Right ventricle myocardium inferior (tissue), 1 donor: ENCODE measurements around the gene KDM2A. TPM values are rescaled to one million over a fixed set of nuclear protein-coding genes. Genes with fewer than 3 reads are reported as not detected.
A peak's percentile ranks its signal among the peaks of the same experiment; 100 is the strongest.
"Not testable (repeated sequence)": the region's sequence is repeated elsewhere in the genome, so short reads cannot be mapped to it uniquely, and the experiment has no call there.

ENCODE experiments used
- ATAC-seq: fragments of 200-7000 bp; cut with Tn5 transposase; one replicate; pipeline ENCODE4 v1.9.1; 2020; ENCODE audit warnings: mild to moderate bottlenecking, moderate library complexity
- DNase-seq: peaks from one replicate; pipeline ENCODE4 v3.0.0; 2021; ENCODE audit errors: missing footprints
- intact Hi-C: fragments of 100-400 bp; cut with DNase I; formaldehyde crosslinking; loops from one replicate; pipeline ENCODE4 v1.11.0; 2022
- total RNA-seq: library from RNA; stranded (reverse); fragmentation: NEBNext Ultra II Directional; extraction: Animal tissue kit (Norgen Biotek cat#: 25700); gene quantifications from one replicate; pipeline ENCODE4 v1.2.1, GENCODE V29; 2021
- donor health status: DM: no; HTN: yes; CAD: no; lungs with severe emphysema.

Gene KDM2A
- total RNA-seq, 1 donor from 2014 or later, result 41.3 TPM

DNA sequence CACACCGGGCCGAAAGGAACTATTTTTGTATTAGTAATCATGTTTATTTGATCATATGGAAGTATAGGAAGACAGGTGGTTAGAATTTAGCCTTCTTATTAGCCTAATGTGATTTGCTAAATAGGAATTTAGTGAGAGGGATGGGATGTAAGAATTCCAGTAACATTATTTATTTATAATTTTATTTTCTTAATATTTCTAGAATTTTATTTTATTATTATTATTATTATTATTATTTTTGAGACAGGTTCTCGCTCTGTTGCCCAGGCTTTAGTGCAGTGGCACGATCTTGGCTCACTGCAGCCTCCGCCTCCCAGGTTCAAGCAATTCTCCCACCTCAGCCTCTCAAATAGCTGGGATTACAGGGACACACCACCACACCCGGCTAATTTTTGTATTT is 90.2 kb downstream of the KDM2A start:
- intact Hi-C loops, ATAC-seq, DNase-seq: not testable (repeated sequence)

DNA sequence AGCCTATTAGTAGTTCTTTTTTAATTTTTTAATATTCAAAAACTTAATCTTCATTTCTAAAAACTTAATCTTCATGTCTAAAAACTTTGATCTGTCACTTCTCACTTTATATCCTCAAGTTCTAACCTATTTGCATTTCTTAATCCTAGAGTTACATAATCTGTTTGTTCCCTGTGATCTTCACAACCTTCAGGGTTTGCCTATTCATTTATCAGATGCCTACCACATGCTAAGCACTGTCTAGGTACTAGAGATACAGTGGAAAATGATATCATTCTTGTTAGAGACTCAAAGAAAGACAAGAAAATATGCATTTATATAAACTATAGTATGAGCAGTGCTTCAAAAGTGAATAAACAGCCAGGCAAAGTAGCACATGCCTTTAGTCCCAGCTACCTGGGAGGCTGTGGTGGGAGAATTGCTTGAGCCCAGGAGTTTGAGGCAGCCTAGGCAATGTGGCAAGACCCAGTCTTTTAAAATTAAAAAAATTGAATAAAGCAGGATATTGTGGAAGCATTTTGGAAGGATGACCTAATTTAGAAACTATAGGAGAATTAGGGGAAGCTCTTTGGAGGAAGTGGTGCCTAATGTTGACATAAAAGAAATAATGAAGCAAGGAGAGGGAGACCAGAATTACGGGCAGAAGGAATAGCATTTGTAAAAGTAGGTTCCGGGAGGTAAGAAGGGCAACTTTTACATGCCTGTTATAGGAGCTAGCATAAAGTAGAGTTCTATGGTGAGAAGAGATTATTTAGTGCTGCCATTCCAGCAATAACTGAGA is 92.8 kb downstream of the KDM2A start:
- intact Hi-C loops, result no loop called here
- DNase-seq (no peak), ATAC-seq (peak; percentile 20)

DNA sequence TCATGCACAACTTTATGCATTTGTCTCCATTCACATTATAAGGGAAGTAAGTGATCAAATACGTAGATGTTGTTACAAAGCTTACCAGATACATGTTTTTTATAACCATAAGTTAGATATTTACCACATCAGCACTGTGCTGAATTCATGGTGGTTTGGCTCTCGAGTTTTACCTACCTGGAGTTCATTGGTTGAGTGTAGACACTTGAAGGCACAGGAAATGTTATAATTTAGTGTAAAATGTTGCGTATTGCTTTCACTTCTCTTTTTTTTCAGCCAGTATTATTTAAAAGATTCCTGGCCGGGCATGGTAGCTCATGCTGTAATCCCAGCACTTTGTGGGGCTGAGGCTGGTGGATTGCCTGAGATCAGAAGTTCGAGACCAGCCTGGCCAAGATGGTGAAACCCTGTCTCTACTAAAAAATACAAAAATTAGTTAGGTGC is 94.1 kb downstream of the KDM2A start:
- intact Hi-C loops, result no loop called here

DNA sequence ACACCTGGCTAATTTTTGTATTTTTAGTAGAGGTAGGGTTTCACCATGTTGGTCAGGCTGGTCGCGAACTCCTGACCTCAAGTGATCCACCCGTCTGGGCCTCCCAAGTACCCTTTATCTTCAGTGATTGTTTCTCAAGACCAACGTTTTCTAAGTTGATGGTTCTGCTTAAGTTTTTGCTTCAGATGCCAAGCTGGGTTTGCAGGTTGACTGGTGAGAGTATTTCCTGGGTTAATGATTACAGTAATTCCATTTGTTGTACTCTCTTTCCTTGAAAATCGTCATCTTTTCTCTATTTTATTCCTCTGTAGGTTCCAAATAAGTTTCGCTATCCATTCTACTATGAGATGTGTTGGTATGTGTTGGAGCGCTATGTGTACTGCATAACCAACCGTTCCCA is 108.7 kb downstream of the KDM2A start:
- DNase-seq (no peak), ATAC-seq (no peak)
- intact Hi-C loops, result no loop called here

More for the DNA sequence above, 94.1 kb downstream of the KDM2A start:
- DNase-seq (peak; percentile 64), ATAC-seq (no peak)

DNA sequence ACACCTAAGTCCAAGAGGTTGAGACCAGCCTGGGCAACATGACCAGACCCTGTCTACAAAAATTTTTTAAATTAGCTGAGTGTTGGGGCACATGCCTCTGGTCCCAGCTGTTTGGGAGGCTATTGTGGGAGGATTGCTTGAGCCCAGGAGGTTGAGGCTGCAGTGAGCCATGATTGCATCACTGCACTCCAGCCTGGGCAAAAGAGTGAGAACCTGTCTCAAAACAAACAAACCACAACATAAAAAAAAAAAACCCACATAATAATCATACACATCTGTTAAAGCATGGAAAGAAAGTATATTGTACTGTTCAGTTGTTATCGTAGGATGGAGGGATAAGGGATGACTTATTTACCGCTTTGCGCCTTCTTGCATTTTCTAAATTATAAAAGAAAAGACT is 111.3 kb downstream of the KDM2A start:
- ATAC-seq, result no peak
- DNase-seq, result no peak
- intact Hi-C loops, result no loop called here

DNA sequence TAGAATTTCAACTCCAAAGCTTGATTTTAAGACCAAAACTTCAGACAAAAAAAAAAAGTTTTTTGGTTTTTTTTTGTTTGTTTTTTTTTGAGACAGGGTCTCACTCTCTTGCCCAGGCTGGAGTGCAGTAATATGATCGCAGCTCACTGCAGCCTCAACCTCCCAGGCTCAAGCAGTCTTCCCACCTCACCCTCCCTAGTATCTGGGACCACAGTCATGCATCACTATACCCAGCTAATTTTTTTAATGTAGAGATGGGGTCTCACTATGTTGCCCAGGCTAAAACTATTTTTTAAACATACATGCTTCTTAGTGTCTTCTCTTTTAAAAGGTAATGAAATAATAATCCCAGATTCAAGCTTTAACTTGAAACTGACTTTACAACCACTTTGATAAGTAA is 111.8 kb downstream of the KDM2A start:
- ATAC-seq, result no peak
- DNase-seq, result no peak
- intact Hi-C loops, result no loop called here

DNA sequence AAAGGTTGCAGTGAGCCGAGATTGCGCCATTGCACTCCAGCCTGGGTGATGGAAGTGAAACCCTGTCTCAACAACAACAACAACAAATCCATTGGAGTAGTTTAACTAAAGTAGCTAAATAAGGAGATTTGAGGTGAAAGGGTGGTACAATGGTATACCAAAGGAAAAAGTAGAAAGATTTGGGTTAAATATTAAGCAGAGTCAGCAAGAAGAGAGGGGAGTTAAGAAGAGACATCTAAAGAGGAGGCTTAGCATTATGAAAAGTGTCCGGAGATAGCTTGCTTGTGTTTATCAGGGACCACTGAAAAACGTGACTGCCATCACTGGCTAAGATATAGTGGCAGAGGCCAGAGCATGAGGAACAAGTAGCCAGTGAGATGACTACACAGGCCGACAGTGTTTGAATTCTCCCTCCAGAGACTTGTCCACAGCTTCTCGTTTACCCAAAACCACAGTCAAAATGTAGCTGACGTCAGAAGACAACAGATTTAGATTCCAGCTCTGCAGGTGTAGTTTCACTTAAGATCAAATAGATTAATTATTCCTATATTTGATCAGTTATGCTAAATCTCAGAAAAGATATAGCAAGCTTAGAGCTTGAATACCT is 114.6 kb downstream of the KDM2A start:
- DNase-seq (no peak), ATAC-seq (no peak)
- intact Hi-C loops, result no loop called here

DNA sequence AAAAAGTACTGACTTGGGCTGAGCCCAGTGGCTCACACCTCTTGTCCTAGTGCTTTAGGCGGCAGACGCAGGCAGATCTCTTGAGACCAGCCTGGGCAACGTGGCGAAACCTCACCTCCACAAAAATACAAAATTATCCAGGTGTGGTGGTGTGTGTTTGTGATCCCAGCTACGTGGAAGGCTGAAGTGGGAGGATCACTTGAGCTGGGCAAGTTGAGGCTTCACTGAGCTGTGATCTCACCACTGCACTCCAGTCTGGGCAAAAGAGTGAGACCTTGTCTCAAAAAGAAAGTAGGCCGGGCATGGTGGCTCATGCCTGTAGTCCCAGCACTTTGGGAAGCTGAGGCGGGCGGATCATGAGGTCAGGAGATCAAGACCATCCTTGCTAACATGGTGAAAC is 115.5 kb downstream of the KDM2A start:
- intact Hi-C loops, DNase-seq, ATAC-seq: not testable (repeated sequence)

DNA sequence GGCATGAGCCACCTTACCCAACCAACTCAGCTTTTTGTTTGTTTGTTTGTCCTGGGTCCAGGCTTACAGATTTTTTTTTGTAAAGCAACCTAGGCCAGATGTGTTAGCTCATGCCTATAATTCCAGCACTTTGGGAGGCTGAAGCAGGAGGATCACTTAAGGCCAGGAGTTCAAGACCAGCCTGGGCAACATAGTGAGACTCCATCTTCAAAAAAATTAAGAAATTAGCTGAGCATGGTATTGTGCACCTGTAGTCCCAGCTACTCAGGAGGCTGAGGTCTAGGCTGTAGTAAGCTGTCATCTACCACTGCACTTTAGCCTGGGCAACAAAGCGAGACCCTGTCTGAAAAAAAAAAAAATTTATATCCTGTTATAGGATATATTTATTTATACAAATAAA is 118.5 kb downstream of the KDM2A start:
- DNase-seq, result no peak
- no peak for ATAC-seq
- intact Hi-C loops, result no loop called here

DNA sequence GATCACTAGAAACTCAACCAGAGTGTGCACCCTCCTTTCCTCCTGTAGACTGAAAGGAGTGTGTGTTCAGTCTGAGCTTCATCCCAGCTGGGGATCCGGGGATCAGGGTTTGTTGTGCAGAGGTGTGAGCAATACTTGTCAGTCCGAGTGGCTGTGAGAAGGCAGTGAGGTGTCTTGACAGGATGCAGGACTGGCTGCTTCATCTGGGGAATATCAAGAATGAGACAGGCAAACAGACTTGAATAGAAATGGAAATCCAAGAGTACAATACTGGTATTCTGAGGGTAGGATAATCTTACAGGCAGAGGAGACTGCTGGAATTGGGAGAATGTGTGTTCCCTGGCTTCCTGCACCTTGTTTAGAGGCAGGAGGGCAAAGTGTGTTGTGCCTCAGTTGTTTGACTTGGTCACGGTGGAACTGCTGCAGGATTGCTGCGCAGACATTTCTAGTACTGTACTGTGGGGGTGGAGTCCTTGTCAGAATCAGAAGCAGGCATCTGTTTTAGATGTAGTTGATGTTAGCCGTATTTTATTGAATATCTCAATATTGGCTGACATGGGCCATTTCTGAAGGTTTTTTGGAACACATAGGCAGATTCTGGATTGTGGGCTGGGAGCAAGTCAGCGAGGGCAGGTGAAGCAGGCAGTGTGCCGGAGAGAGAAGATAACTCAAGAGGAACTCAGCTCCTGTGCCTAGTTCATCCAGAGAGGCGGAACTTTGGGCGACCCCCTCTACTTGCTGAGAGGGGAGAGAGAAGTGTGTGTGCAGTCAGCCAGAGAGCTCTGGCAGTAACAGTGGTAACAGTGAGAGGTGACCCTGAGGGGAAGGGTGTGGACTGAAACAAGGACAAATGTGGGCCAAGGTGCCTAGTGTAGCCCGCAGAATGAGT is 120.1 kb downstream of the KDM2A start:
- intact Hi-C loops, result loop anchor here (2.0 kb wide), 1 partner anchor 156 kb away; no protein-coding TSS in a partner anchor
- no peak for ATAC-seq

DNA sequence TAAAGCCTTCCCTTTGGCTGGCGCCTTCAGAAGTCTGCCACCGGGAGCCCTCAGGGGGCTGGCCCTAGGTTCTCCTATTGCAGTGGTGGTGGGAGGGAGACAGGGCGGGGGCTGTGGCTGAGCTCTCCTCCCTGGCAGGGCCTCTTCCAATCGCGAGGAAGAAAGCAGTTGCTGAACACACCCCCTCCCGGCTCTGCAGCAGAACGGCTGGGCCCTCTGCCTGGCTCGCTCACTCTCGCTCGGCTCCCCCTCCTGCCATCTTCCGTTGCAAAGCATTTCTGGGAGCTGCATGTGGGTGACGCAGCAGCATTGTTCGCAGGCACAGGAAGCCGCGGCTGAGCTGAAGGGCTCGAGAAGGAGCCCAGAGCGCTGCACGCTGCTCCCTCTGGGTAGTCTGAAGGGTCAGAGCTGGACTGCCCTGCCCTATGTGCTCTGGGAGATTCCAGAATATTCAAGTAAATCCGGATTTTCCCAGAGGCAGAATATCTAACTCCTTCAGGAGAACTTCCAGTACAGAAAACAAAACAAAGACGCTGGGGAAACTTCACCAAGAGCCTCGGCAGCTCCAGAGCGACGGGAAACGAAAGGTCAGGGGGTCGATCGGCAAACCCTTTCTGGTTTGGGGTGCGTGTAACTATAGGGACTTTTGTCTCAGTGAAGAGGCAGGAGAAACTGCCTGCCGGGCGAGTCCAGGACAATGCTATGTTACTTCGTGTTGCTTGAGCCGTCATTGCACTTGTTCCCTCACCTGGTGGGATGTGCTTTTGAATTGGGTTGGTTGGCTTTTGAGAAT is 120.9 kb downstream of the KDM2A start:
- ATAC-seq, result peak; percentile 98
- intact Hi-C loops, result loop anchor here (2.0 kb wide), 1 partner anchor 157 kb away; no protein-coding TSS in a partner anchor
- DNase-seq, result peak; percentile 96

More for the DNA sequence above, 120.1 kb downstream of the KDM2A start:
- no peak for DNase-seq

DNA sequence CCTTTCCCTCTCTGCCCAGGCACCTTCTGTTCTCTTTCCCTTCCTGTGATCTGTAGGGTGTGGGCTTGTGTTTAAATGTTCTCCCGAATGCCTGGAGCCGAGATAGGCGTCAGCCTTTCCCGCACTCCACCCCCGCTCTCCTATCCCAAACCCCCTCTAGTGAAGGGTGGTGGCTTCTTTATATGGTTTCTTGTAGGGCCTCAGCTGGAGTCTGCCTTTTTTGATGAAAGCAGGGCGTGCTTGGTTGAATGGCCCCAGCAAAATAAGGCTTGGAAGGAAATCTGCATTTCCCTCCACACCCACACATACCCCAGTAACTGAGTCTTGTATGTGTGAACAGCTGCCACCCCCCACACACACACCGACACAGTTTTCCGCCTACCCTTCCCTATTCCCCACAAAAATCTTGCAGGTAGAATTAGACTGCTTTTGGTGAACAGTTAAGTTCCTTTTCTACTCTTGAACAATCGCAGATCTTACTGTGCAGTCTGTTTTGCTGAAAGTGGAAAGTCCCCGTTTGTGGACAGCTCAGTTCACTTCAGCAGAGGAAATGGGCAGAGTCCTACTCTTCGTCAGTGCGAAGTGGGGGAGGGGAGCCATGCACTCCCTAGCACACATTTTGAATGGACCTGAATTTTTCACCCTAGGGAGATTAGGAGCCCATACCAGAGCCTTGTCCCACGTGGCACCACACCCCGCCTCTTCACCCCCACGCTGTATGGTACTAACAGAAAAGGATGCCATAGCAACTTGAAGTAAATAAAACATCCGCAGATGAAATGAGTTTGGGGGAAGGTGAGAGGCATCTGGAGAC is 121.7 kb downstream of the KDM2A start:
- intact Hi-C loops, result no loop called here
- peak; percentile 16 for ATAC-seq
- peak; percentile 76 for DNase-seq

DNA sequence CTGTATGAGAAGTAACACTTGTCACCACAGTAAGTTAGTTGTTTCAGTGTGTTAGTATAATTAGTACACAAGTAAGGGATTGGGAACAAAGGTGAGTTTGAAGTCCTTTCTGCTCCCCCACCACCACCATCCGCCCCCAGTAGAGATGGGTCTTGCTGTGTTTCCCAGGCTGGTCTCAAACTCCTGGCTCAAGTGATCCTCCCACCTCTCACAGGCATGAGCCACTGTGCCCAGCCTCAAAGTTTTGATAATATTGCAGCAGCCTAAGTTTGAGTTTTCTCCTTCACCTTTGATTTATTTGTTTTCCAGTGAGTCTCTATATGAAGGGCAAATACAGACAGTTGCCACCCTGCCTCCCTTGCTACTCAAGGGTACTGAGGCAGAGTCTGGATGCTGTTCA is 123.5 kb downstream of the KDM2A start:
- DNase-seq (no peak), ATAC-seq (no peak)
- intact Hi-C loops, result no loop called here

DNA sequence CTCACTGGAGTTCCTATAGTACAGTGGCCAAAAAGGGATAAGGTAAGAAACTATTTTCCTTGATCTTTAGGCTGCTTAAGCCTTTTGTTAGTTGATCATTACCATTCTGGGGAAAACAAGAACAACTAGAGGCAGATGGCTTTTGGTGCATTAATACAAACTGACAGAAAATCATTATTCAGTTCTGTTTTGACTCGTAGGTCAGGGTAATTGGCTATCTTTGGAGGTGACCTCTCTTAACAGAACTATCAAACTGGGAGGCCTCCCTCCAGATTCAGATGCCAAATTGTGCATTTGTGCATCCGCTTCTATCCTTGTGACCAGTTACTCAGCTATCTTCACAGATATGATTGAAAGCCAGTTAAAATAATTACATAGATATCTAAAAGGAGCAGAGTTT is 124.0 kb downstream of the KDM2A start:
- DNase-seq, result no peak
- intact Hi-C loops, result no loop called here

DNA sequence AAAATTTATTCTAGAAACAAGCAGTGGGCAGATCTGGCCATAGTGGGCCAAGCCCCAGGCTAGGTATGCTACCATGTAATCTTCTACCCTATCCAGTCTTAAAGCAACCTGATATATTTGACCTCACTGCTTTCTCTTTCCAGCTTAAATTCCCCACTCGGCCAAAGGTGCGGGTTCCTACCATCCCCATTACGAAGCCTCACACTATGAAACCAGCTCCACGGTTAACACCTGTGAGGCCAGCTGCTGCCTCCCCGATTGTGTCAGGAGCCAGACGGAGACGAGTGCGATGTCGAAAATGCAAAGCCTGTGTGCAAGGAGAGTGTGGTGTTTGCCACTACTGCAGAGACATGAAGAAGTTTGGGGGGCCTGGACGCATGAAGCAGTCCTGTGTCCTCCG is 126.0 kb downstream of the KDM2A start:
- ATAC-seq, result no peak
- intact Hi-C loops, result no loop called here
- DNase-seq, result peak; percentile 45

More for the DNA sequence above, 124.0 kb downstream of the KDM2A start:
- no peak for ATAC-seq

DNA sequence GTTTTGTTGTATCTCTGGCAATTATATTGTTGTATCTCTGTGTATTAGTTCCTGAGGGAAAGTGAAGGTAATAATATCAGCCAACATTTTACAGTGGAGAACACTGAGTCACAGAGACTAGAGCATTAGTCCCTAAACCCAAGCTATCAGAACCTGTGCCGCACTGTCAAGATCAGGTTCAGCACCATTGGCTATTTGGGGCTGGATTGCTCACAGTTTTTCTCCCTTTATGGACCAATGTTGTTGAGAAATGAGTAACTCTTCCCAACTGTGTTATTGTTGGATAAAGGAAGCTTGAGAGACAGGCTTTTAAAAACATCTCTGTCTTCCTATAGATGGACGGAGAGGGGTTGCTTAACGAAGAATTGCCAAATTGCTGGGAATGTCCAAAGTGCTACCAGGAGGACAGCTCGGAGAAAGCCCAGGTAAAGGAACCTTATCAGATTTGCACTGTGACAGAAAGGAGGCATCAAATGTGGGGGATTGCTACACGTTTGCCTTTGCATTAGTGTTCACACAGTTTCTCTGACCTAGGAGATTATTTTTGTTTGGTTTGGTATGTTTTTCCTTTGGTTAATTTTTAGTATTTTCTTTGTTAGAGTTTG is 129.0 kb downstream of the KDM2A start:
- intact Hi-C loops, result no loop called here
- DNase-seq, result no peak
- ATAC-seq, result no peak

DNA sequence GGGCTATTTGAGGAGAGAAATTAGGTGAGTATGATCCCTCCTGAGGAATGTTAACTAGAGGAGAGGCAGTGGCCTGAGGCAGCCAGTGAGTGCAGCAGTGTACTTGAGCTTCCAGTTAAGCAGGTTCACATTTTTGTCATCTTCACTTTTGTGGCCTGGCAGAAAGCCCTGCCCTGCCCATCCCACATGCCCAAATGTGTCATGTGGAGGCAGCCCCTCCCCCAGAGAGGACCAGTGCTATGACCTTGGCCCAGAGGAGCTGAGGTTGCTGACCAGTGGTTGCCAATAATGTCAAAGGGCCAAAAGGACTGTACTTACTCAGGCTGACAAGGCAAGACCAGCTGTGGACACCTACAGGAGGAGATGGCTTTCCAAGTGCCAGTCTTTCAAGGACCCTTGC is 129.6 kb downstream of the KDM2A start:
- peak; percentile 61 for DNase-seq
- intact Hi-C loops, result no loop called here
- ATAC-seq, result peak; percentile 62
